ENCODE measurements around the gene KCNH1. TPM values are rescaled to one million over a fixed set of nuclear protein-coding genes. Genes with fewer than 3 reads are reported as not detected.

KCNH1 gene
- total RNA-seq, 6 experiments from 2014 or later: 0.90 to 1.8 (median 1.5) TPM

DNA sequence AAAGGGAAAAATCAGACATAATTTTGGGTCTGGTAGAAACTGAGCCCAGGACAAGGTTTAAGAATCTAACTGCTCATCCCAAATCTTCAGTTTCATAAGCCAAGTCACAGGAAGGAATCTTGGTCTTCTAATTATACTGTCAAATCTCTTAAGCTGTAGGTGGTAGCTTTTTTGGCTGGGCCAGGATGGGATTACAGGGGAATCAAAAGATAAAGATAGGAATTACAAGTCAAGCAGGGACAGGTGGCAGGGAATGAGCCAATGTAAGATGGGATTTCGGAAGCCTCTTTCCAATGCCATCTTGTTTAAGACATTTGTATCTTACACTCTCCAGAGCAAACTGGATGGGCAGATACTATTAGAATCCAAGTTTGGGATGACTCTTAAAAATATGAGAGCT, 383.5 kb downstream of the KCNH1 start:
- Mint-ChIP-seq H3K27me3 (ENCODE audit: insufficient read depth) (peaks cover 6% of the 10 kb centered on the region), H3K9me3 (no peaks in the 10 kb centered on the region), H3K4me1 (ENCODE audit: low read depth) (peaks cover 2% of the 10 kb centered on the region; the same call in 1 of the 2 replicates), H3K27ac (no peak overlapping the region), H3K36me3 (ENCODE audit: low read depth) (no peaks in the 10 kb centered on the region), H3K4me3 (no peak overlapping the region)
- TF ChIP-seq CTCF (IDR thresholded peaks at IDR 0.05): no peak
- DNase-seq: no peak

DNA sequence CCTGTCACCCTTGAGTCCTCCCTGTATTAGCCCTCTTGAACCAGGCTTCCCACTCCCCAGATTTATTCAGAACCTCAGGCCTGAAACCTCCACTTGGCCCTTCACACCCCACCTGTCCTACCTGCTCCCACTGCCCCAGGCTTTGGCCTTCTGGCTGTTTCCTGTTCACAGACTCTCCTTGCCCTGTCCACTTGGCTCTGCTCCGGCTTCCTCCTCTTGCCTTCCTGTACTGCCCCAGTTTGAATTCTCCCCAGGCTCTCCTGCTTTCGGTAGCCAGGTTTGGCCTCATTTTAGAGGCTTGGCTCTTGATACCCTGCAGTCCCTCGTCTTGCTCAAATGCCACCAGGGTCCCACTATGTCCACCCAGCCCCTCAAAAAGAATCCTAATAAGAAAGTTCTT, 385.2 kb downstream of the KCNH1 start:
- H3K9me3 Mint-ChIP-seq: no peaks in the 10 kb centered on the region
- no peak overlapping the region for H3K27ac Mint-ChIP-seq
- H3K27me3 Mint-ChIP-seq (ENCODE audit: insufficient read depth): peaks cover 6% of the 10 kb centered on the region
- H3K36me3 Mint-ChIP-seq (ENCODE audit: low read depth): no peaks in the 10 kb centered on the region
- H3K4me3 Mint-ChIP-seq: no peak overlapping the region
- no peak for DNase-seq
- no peak for TF ChIP-seq CTCF (IDR thresholded peaks at IDR 0.05)
- no peaks in the 10 kb centered on the region for H3K4me1 Mint-ChIP-seq (ENCODE audit: low read depth)

DNA sequence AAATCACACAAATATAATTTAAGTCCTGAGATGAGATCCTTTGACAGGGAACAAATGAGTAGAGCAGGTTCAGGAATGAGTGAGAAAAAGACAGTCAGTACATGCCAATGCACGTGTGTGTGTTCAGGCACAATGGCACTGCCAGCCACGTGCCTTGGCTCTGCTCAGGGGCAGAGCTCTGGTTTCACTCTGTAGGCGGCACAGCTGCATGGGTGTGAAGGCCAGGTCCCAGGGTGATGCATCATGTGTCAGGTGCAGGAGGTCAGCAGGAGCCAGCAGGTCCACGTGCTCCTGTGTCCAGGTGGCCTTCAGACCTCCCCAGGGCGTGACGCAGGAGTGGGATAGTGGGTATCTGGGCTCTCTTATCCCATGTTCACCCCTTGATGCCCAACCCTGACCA, 386.1 kb downstream of the KCNH1 start:
- Mint-ChIP-seq H3K4me1 (ENCODE audit: low read depth) (no peaks in the 10 kb centered on the region), H3K9me3 (no peaks in the 10 kb centered on the region), H3K27ac (no peak overlapping the region), H3K4me3 (no peak overlapping the region), H3K36me3 (ENCODE audit: low read depth) (no peaks in the 10 kb centered on the region), H3K27me3 (ENCODE audit: insufficient read depth) (peaks cover 6% of the 10 kb centered on the region)
- TF ChIP-seq CTCF (IDR thresholded peaks at IDR 0.05): no peak
- no peak for DNase-seq

DNA sequence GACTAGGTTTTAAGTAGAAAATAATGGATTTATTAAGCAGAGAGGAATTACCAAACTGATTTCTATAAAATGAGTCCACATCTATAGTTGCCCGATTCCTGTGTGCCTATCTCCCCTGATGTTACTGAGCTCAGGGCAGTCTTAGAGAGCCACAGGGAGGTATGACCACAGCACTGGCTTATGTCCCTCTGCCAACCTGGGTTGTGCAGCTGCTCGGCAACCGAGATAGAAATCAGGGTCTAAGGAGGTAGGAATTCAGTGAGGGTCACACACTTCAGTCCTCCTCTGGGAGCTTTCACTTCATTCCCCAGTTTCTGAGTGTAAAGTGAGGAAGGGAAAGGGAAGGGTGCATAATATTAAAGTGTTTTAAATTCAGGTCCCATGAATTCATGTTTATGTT, 386.8 kb downstream of the KCNH1 start:
- Mint-ChIP-seq H3K36me3 (ENCODE audit: low read depth) (no peaks in the 10 kb centered on the region), H3K27me3 (ENCODE audit: insufficient read depth) (peaks cover 4% of the 10 kb centered on the region), H3K4me3 (no peak overlapping the region), H3K4me1 (ENCODE audit: low read depth) (no peaks in the 10 kb centered on the region), H3K9me3 (no peaks in the 10 kb centered on the region), H3K27ac (no peak overlapping the region)
- TF ChIP-seq CTCF (IDR thresholded peaks at IDR 0.05): no peak
- DNase-seq: no peak

DNA sequence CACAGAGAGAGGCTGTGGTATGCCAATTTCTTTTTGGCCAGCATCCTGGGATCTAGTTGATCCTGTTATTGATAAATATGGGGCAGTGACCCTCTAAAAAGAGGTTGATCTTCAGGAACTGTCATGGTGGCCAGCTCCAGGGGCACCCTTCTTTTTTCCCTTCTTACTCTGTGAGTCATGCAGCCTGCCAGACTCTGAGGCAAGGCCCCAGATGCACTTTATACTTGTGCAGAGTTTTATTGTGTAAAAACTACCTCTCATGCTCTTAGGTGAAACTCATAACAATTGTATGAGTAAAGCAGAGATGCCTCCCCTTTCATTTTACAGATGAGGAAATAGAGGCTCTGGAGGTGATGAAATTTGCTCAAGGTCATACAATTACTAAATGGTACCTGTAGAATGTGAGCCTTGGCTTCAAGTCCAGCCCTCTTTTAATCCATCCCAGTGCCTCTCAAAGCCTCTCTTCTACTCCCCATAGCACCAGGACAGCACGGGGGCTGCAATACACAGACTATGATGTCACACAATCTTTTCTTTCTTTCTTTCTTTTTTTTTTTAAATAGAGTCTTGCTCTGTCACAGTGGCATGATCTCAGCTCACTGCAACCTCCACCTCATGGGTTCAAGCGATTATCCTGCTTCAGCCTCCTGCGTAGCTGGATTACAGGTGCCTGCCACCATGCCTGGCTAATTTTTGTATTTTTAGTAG, 387.8 kb downstream of the KCNH1 start:
- H3K9me3 Mint-ChIP-seq: no peaks in the 10 kb centered on the region
- no peaks in the 10 kb centered on the region for H3K36me3 Mint-ChIP-seq (ENCODE audit: low read depth)
- H3K27me3 Mint-ChIP-seq (ENCODE audit: insufficient read depth): peaks cover 5% of the 10 kb centered on the region
- H3K27ac Mint-ChIP-seq: no peak overlapping the region
- no peak overlapping the region for H3K4me3 Mint-ChIP-seq
- no peaks in the 10 kb centered on the region for H3K4me1 Mint-ChIP-seq (ENCODE audit: low read depth)
- TF ChIP-seq CTCF (IDR thresholded peaks at IDR 0.05): no peak
- no peak for DNase-seq

Measured in HFFc6 (cell line).